ENCODE data around the gene THYN1.
A peak's percentile ranks its signal among the peaks of the same experiment; 100 is the strongest.
"Not testable (repeated sequence)": the region's sequence is repeated elsewhere in the genome, so short reads cannot be mapped to it uniquely, and the experiment has no call there.

The THYN1 gene

GRCh38 chr11:134273317-134273712 lies 20.2 kb upstream of the THYN1 start:
- no peak for DNase-seq

GRCh38 chr11:134272381-134273316 lies 19.5 kb upstream of the THYN1 start:
- DNase-seq, result peak; percentile 55

GRCh38 chr11:134271978-134272377 lies 18.8 kb upstream of the THYN1 start:
- DNase-seq, result no peak

- DNase-seq, result no peak
Measured at GRCh38 chr11:134270250-134270714, 17.1 kb upstream of the THYN1 start.

GRCh38 chr11:134267966-134268365 lies 14.8 kb upstream of the THYN1 start:
- DNase-seq, result no peak

GRCh38 chr11:134267461-134267860 lies 14.3 kb upstream of the THYN1 start:
- no peak for DNase-seq

- no peak for DNase-seq
Measured at GRCh38 chr11:134266841-134267251, 13.7 kb upstream of the THYN1 start.

- DNase-seq, result no peak
Measured at GRCh38 chr11:134266440-134266839, 13.3 kb upstream of the THYN1 start.

- DNase-seq, result no peak
Measured at GRCh38 chr11:134264966-134265764, 12.0 kb upstream of the THYN1 start.

GRCh38 chr11:134261626-134262488 lies 8.7 kb upstream of the THYN1 start:
- no peak for DNase-seq

GRCh38 chr11:134260983-134261382 lies 7.8 kb upstream of the THYN1 start:
- DNase-seq, result no peak

GRCh38 chr11:134260503-134260902 lies 7.4 kb upstream of the THYN1 start:
- no peak for DNase-seq

- DNase-seq, result no peak
Measured at GRCh38 chr11:134258577-134258976, 5.4 kb upstream of the THYN1 start.

- no peak for DNase-seq
Measured at GRCh38 chr11:134257101-134257500, 3.9 kb upstream of the THYN1 start.

GRCh38 chr11:134255184-134255561 lies 2.0 kb upstream of the THYN1 start:
- not testable (repeated sequence) for DNase-seq

- DNase-seq, result no peak
Measured at GRCh38 chr11:134254433-134255183, 1.5 kb upstream of the THYN1 start.

- DNase-seq, result no peak
Measured at GRCh38 chr11:134252346-134253187, 585 bp downstream of the THYN1 start.

GRCh38 chr11:134250675-134251074 lies 2.5 kb downstream of the THYN1 start:
- DNase-seq, result no peak

GRCh38 chr11:134250246-134250645 lies 2.9 kb downstream of the THYN1 start:
- DNase-seq, result no peak

- DNase-seq, result no peak
Measured at GRCh38 chr11:134248910-134249480, 4.2 kb downstream of the THYN1 start.

- no peak for DNase-seq
Measured at GRCh38 chr11:134246678-134247077, 6.5 kb downstream of the THYN1 start.
